Gastroesophageal sphincter (tissue), 4 donors: ENCODE data around the gene CCNG1. TPM values are rescaled to one million over a fixed set of nuclear protein-coding genes. Genes with fewer than 3 reads are reported as not detected.
A peak's percentile ranks its signal among the peaks of the same experiment; 100 is the strongest.

Source experiments
- ATAC-seq: fragments of 150-250 bp; one replicate; pipeline ENCODE4 v1.9.1; 2016; ENCODE audit warnings: mild to moderate bottlenecking, moderate library complexity
- H3K27ac ChIP-seq, 4 donors: fragments of 200-600 bp; sonication (generic) in 3 of 4; 1 replicate in 3 of 4; 2 replicates in 1 of 4; pipeline ENCODE4 v1.5.1; 2016 to 2019
- H3K27me3 ChIP-seq: fragments of 200-600 bp; sonication (generic); one replicate; pipeline ENCODE4 v1.5.1; 2019
- H3K36me3 ChIP-seq, 2 donors: fragments of 200-600 bp; sonication (generic); one replicate each; pipeline ENCODE4 v1.5.1; 2019; ENCODE audit warnings: control low read depth in 1 of 2
- H3K4me1 ChIP-seq, 3 donors: fragments of 200-600 bp; sonication (generic); 1 replicate in 2 of 3; 2 replicates in 1 of 3; pipeline ENCODE4 v1.5.1; 2016 to 2019; ENCODE audit warnings: control low read depth in 2 of 3
- H3K4me3 ChIP-seq, 2 donors: fragments of 200-600 bp; sonication (generic); one replicate each; pipeline ENCODE4 v1.5.1; 2019; ENCODE audit warnings: mild to moderate bottlenecking in 1 of 2, moderate library complexity in 1 of 2
- H3K9me3 ChIP-seq, 3 donors: fragments of 200-600 bp; sonication (generic); one replicate each; pipeline ENCODE4 v1.5.1; 2017 to 2019; ENCODE audit warnings: control low read depth in 2 of 3
- CTCF ChIP-seq, 4 experiments: fragments of 200-600 bp in 2 of 4; fragments of 450-650 bp in 2 of 4; sonication (generic) in 1 of 4; IDR thresholded peaks; one replicate each; pipeline ENCODE4 v1.5.1; 2017 to 2019; ENCODE audit warnings: antibody characterized with exemption in 4 of 4, mild to moderate bottlenecking in 2 of 4, moderate library complexity in 2 of 4
- EP300 ChIP-seq: sonication (generic); formaldehyde crosslinking; IDR thresholded peaks from one replicate; pipeline ENCODE4 v1.6.1; 2017; ENCODE audit warnings: antibody characterized with exemption, mild to moderate bottlenecking
- POLR2A ChIP-seq, 2 donors: fragments of 450-650 bp; IDR thresholded peaks; one replicate each; pipeline ENCODE4 v1.6.1; 2017; ENCODE audit warnings: antibody characterized with exemption in 2 of 2, mild to moderate bottlenecking in 2 of 2, moderate library complexity in 1 of 2
- POLR2AphosphoS5 ChIP-seq: sonication (generic); formaldehyde crosslinking; IDR thresholded peaks from one replicate; pipeline ENCODE4 v1.6.1; 2017; ENCODE audit warnings: antibody characterized with exemption
- WGBS, 2 donors: methylation state at CpG; one replicate each; pipeline ENCODE4 v1.1.5; 2018; ENCODE audit warnings: low coverage in 1 of 2; 5-methylcytosine and 5-hydroxymethylcytosine counted together
- small RNA-seq, 4 donors: library from RNA; depleted of rRNA; stranded (forward); fragments of <200 nt; gene quantifications; one replicate each; pipeline ENCODE3, GENCODE V24; 2016
- total RNA-seq, 4 donors: library from RNA; depleted of rRNA; stranded (reverse); fragments of >200 nt; gene quantifications; one replicate each; pipeline ENCODE4 v1.1.0, GENCODE V29; 2016

CCNG1 gene
- total RNA-seq, 4 donors from 2014 or later = 132 to 189 (median 166) TPM

DNA sequence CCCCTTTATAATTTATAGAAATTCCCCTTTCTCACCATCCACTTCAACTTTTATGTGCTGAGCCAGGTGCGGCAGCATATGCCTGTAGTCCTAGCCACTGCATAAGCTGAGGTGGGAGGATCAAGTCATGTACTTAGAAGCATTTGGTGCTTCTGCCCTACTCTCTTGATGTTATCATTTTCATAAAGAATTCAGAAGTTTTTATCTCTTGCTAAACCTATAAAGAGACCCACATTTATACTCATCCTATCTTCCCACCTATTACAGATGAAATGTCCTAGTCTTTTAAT is 41.5 kb downstream of the CCNG1 start:
- H3K36me3 ChIP-seq = no peaks in the 10 kb centered on the region
- no peak overlapping the region for H3K4me3 ChIP-seq
- no peak for ATAC-seq
- 100% methylated on average over 1 of the region's 1 CpG for WGBS, 2 donors
- H3K27me3 ChIP-seq = no peaks in the 10 kb centered on the region
- H3K27ac ChIP-seq = no peak overlapping the region
- H3K4me1 ChIP-seq = no peaks in the 10 kb centered on the region
- TF ChIP-seq CTCF (IDR thresholded peaks at IDR 0.05) = no peak
- no peak for TF ChIP-seq POLR2AphosphoS5
- TF ChIP-seq EP300 = no peak
- TF ChIP-seq POLR2A (IDR thresholded peaks at IDR 0.05) = no peak
- H3K9me3 ChIP-seq = no peaks in the 10 kb centered on the region

- H3K36me3 ChIP-seq = no peaks in the 10 kb centered on the region
- H3K4me1 ChIP-seq = no peaks in the 10 kb centered on the region
- H3K27me3 ChIP-seq = no peaks in the 10 kb centered on the region
- no peak overlapping the region for H3K27ac ChIP-seq
- no peak overlapping the region for H3K4me3 ChIP-seq
- no peak for TF ChIP-seq POLR2A (IDR thresholded peaks at IDR 0.05)
- TF ChIP-seq EP300 = no peak
- no peak for TF ChIP-seq POLR2AphosphoS5
- TF ChIP-seq CTCF (IDR thresholded peaks at IDR 0.05) = peak in 1 of 4 experiments; percentile 7
- WGBS, 2 donors = 67% methylated on average over 1 of the region's 6 CpGs; no CpG with 5 or more reads in 1 of the 2 donors
- no peaks in the 10 kb centered on the region for H3K9me3 ChIP-seq
- ATAC-seq = no peak
Measured at GRCh38 chr5:163489055-163489744, 51.8 kb downstream of the CCNG1 start.

DNA sequence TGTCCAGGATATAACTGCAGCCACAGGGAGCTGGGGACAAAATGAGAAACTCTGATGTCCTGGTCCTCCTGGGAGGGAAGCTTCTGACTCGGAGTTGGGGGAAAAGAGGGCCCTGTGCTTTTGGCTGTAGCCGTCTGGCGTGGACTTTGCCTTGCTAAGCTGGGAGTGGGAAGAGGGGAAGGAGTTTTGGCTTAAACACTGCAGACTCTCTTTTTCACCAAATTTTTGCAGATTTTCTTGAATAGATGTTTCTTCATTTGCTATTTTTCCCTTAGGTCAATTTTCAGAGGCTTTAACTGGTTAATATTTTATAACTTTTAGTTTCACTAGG is 52.3 kb downstream of the CCNG1 start:
- H3K4me1 ChIP-seq = no peaks in the 10 kb centered on the region
- no peak overlapping the region for H3K27ac ChIP-seq
- no peaks in the 10 kb centered on the region for H3K27me3 ChIP-seq
- WGBS, 2 donors = 76% methylated on average over 3 of the region's 3 CpGs; no CpG with 5 or more reads in 1 of the 2 donors
- no peaks in the 10 kb centered on the region for H3K9me3 ChIP-seq
- ATAC-seq = no peak
- TF ChIP-seq EP300 = no peak
- TF ChIP-seq POLR2A (IDR thresholded peaks at IDR 0.05) = no peak
- no peak for TF ChIP-seq CTCF (IDR thresholded peaks at IDR 0.05)
- no peak for TF ChIP-seq POLR2AphosphoS5
- no peak overlapping the region for H3K4me3 ChIP-seq
- no peaks in the 10 kb centered on the region for H3K36me3 ChIP-seq

Small RNAs within 50 kb of the gene (small RNA-seq; reads per million reads assigned to genes)
- 0 reads per million in 4 donors for gene AC008723.1

Other genes with a start within 250 kb of the CCNG1 start
- gene NUDCD2, start 22.5 kb downstream of the CCNG1 start, total RNA-seq = 10 to 100 TPM in 1 of 4 donors, 1 to 10 TPM in 3; 8.9 to 13.2 (median 9.4) TPM
- 1 to 10 TPM in 1 of 4 donors, under 1 TPM in 2, not detected in 1; 0.16 to 1.4 (median 0.54) TPM for gene HMMR, start 23.0 kb downstream of the CCNG1 start, total RNA-seq
- 10 to 100 TPM; 41.4 to 70.5 (median 54.8) TPM for gene MAT2B, start 68.0 kb downstream of the CCNG1 start, total RNA-seq